K562 (cell line): ENCODE measurements around the gene SNX12. TPM values are rescaled to one million over a fixed set of nuclear protein-coding genes. Genes with fewer than 3 reads are reported as not detected.

Experiments
- BRD4 ChIP-seq: fragments of 200-600 bp; sonication (generic); IDR thresholded peaks from 2 replicates; pipeline ENCODE4 v1.6.1; 2017; ENCODE audit warnings: inconsistent platforms
- BRF1 ChIP-seq: IDR thresholded peaks from 3 replicates; pipeline ENCODE4 v1.6.1; 2011; ENCODE audit warnings: borderline replicate concordance, mild to moderate bottlenecking; ENCODE audit not compliant: insufficient read length; ENCODE audit errors: extremely low read depth
- CHD4 ChIP-seq: fragments of 200-600 bp; sonication (generic); IDR thresholded peaks from 3 replicates; pipeline ENCODE4 v1.6.1; 2012; ENCODE audit warnings: low read depth, mild to moderate bottlenecking, mixed read lengths, low read length, inconsistent platforms; ENCODE audit not compliant: insufficient read depth, insufficient replicate concordance, poor library complexity, severe bottlenecking
- CTBP1 ChIP-seq: fragments of 450-650 bp; IDR thresholded peaks from 2 replicates; pipeline ENCODE4 v1.6.1; 2016; ENCODE audit warnings: borderline replicate concordance
- EZH2 ChIP-seq: IDR thresholded peaks from 2 replicates; pipeline ENCODE4 v1.6.1; 2012; ENCODE audit warnings: low read depth, mild to moderate bottlenecking, inconsistent platforms, low read length, borderline replicate concordance
- HDAC1 ChIP-seq, 2 experiments: fragments of 450-650 bp; IDR thresholded peaks; 2 replicates each; pipeline ENCODE4 v1.6.1; 2016 to 2017; ENCODE audit warnings: inconsistent platforms in 1 of 2, mild to moderate bottlenecking in 1 of 2, moderate library complexity in 1 of 2
- HDAC2 ChIP-seq: fragments of 450-650 bp; IDR thresholded peaks from 2 replicates; pipeline ENCODE4 v1.6.1; 2016; ENCODE audit warnings: mild to moderate bottlenecking
- HDGF ChIP-seq: fragments of 450-650 bp; IDR thresholded peaks from 2 replicates; pipeline ENCODE4 v1.6.1; 2016
- HNRNPUL1 ChIP-seq: fragments of 200-400 bp; formaldehyde crosslinking; IDR thresholded peaks from 2 replicates; pipeline ENCODE4 v1.6.1; 2017; ENCODE audit warnings: low read length
- IRF1 ChIP-seq: sonication (generic); formaldehyde crosslinking; IDR thresholded peaks from 2 replicates; pipeline ENCODE4 v1.8.0; 2022; ENCODE audit warnings: missing genetic modification reagents, mild to moderate bottlenecking, borderline replicate concordance
- KDM4B ChIP-seq, 2 experiments: fragments of 450-650 bp in 1 of 2; sonication (generic) in 1 of 2; IDR thresholded peaks; 2 replicates each; pipeline ENCODE4 v1.6.1; 2016 to 2017; ENCODE audit warnings: borderline replicate concordance in 2 of 2, antibody characterized with exemption in 1 of 2, low read depth in 1 of 2, mild to moderate bottlenecking in 1 of 2
- MCM3 ChIP-seq: fragments of 450-650 bp; IDR thresholded peaks from 2 replicates; pipeline ENCODE4 v1.6.1; 2016
- MYBL2 ChIP-seq, 2 experiments: fragments of 450-650 bp in 1 of 2; sonication (generic) in 1 of 2; formaldehyde crosslinking in 1 of 2; IDR thresholded peaks; 2 replicates each; pipeline versions ENCODE4 v1.6.1 to v1.8.1; 2017 to 2022; ENCODE audit warnings: borderline replicate concordance in 1 of 2, inconsistent platforms in 1 of 2, low read depth in 1 of 2, mild to moderate bottlenecking in 1 of 2, missing genetic modification reagents in 1 of 2, moderate library complexity in 1 of 2
- NCOA6 ChIP-seq: fragments of 450-650 bp; IDR thresholded peaks from 2 replicates; pipeline ENCODE4 v1.6.1; 2017; ENCODE audit warnings: mild to moderate bottlenecking
- PHB ChIP-seq: fragments of 250-450 bp; sonication (Bioruptor Pico); IDR thresholded peaks from 2 replicates; pipeline ENCODE4 v1.5.0; 2021
- RBM17 ChIP-seq: fragments of 200-400 bp; formaldehyde crosslinking; IDR thresholded peaks from 2 replicates; pipeline ENCODE4 v1.6.1; 2017; ENCODE audit warnings: low read depth, mild to moderate bottlenecking, low read length, borderline replicate concordance
- SLC30A9 ChIP-seq: fragments of 250-450 bp; sonication (Bioruptor Pico); IDR thresholded peaks from 2 replicates; pipeline ENCODE4 v1.8.0; 2022; ENCODE audit warnings: mild to moderate bottlenecking, moderate library complexity
- SMAD3 ChIP-seq: fragments of 450-650 bp; formaldehyde crosslinking; conservative IDR thresholded peaks from 2 replicates; pipeline ENCODE4 v1.4.0; 2020; ENCODE audit warnings: mild to moderate bottlenecking
- STAT5A ChIP-seq: IDR thresholded peaks from 2 replicates; pipeline ENCODE4 v1.6.1; 2012; ENCODE audit warnings: low read length, inconsistent platforms, borderline replicate concordance
- XRCC4 ChIP-seq: IDR thresholded peaks from one replicate; pipeline ENCODE4 v1.6.1; 2011; ENCODE audit not compliant: insufficient read depth, insufficient read length; ENCODE audit errors: extremely low read depth
- ZBTB1 ChIP-seq: sonication (generic); formaldehyde crosslinking; IDR thresholded peaks from 2 replicates; pipeline ENCODE4 v1.8.1; 2023; ENCODE audit warnings: missing genetic modification reagents, low read depth, mild to moderate bottlenecking, borderline replicate concordance
- ZNF274 ChIP-seq: IDR thresholded peaks from 2 replicates; pipeline ENCODE4 v1.6.1; 2011; ENCODE audit warnings: low read depth, mild to moderate bottlenecking, low read length, moderate library complexity, borderline replicate concordance
- ZNF436 ChIP-seq: fragments of 250-450, 450-650 bp; sonication (Bioruptor Pico); formaldehyde crosslinking; IDR thresholded peaks from 2 replicates; pipeline ENCODE4 v1.7.0; 2020; ENCODE audit warnings: mild to moderate bottlenecking
- ZNF445 ChIP-seq: fragments of 250-450 bp; sonication (Bioruptor Pico); IDR thresholded peaks from 2 replicates; pipeline ENCODE4 v1.4.0; 2020; ENCODE audit warnings: low read depth, mild to moderate bottlenecking, moderate library complexity
- ZNF639 ChIP-seq, 2 experiments: fragments of 200-800 bp in 1 of 2; sonication (Bioruptor generic) in 1 of 2; sonication (generic) in 1 of 2; formaldehyde crosslinking in 1 of 2; IDR thresholded peaks in 1 of 2; conservative IDR thresholded peaks in 1 of 2; 2 replicates each; pipeline versions ENCODE4 v1.5.0 to v1.6.1; 2016 to 2020; ENCODE audit warnings: missing compliant biosample characterization in 1 of 2, missing genetic modification characterization in 1 of 2, missing genetic modification reagents in 1 of 2
- ZNF75A ChIP-seq: fragments of 450-650 bp; formaldehyde crosslinking; IDR thresholded peaks from 2 replicates; pipeline ENCODE4 v1.4.0; 2020; ENCODE audit warnings: mild to moderate bottlenecking
- ZNF766 ChIP-seq: fragments of 200-800 bp; sonication (Bioruptor generic); conservative IDR thresholded peaks from 2 replicates; pipeline ENCODE4 v1.6.1; 2016; ENCODE audit warnings: missing genetic modification characterization, missing compliant biosample characterization
- polyA plus RNA-seq, 8 experiments: library from polyadenylated mRNA; depleted of rRNA in 4 of 8; stranded (reverse) in 5 of 8; unstranded in 3 of 8; fragments of >200 nt; fragmentation: Nextera tagmentation in 2 of 8; fragmentation: Illumina TruSeq in 1 of 8; extraction: Ambion mirVana in 2 of 8; extraction: Trizol in 1 of 8; gene quantifications; 2 replicates each; pipeline versions ENCODE4 v1.2.1 to v1.2.3, GENCODE V29; 2011 to 2014; ENCODE audit warnings: inconsistent platforms in 1 of 8, missing spikeins in 1 of 8
- total RNA-seq, 7 experiments: library from RNA; depleted of rRNA in 6 of 7; stranded (reverse); fragments of >200 nt in 6 of 7; fragmentation: Illumina TruSeq in 2 of 7; extraction: Trizol in 2 of 7; gene quantifications; 2 replicates each; pipeline versions ENCODE4 v1.2.1 to v1.2.3, GENCODE V29; 2011 to 2021; ENCODE audit warnings: low replicate concordance in 1 of 7

SNX12 gene
- total and polyA plus RNA-seq, 9 of the 15 experiments (the other 6 are each of a cell fraction or from before 2014, with no cell fraction given): 12.7 to 50.3 (median 37.1) TPM

GRCh38 chrX:71068044-71068918 is at the start of gene SNX12 (continued):
- TF ChIP-seq IRF1: no peak
- TF ChIP-seq MCM3: no peak
- peak in 1 of 2 experiments; percentile 88; a peak in 2 of 4 replicates for TF ChIP-seq ZNF639 (CRISPR knock-in tag; conservative IDR thresholded peaks at IDR 0.05 in 1 of 2, IDR thresholded peaks at IDR 0.05 in 1 of 2)
- peak; percentile 74; the same call in 1 of the 2 replicates for TF ChIP-seq HDAC2
- no peak for TF ChIP-seq HDGF
- no peak for TF ChIP-seq ZNF274
- no peak for TF ChIP-seq BRD4
- TF ChIP-seq MYBL2 (IDR thresholded peaks at IDR 0.05; ENCODE audit: low read depth): no peak
- TF ChIP-seq MYBL2 (CRISPR knock-in tag; IDR thresholded peaks at IDR 0.05; ENCODE audit: borderline replicate concordance): no peak
- peak; percentile 97 for TF ChIP-seq ZNF766 (CRISPR knock-in tag)
- TF ChIP-seq HDAC1 (IDR thresholded peaks at IDR 0.05): 0 out of 4 replicates have a peak, but pooled peaks of 1 of the 2 experiments have one; percentile 38
- no peak for TF ChIP-seq SLC30A9
- peak in 1 of 2 experiments; percentile 51; a peak in 1 of 4 replicates for TF ChIP-seq KDM4B (IDR thresholded peaks at IDR 0.05; ENCODE audit: borderline replicate concordance in 2 of 2, low read depth in 1 of 2)
- no peak for TF ChIP-seq PHB (CRISPR knock-in tag)
- TF ChIP-seq CTBP1: peak; percentile 71
- TF ChIP-seq BRF1: no peak
- no peak for TF ChIP-seq HNRNPUL1
- peak; percentile 88 for TF ChIP-seq NCOA6
- no peak for TF ChIP-seq ZNF75A
- TF ChIP-seq ZNF436 (CRISPR knock-in tag): no peak
- TF ChIP-seq SMAD3: no peak
- TF ChIP-seq EZH2: no peak
- no peak for TF ChIP-seq CHD4
- TF ChIP-seq RBM17: no peak
- TF ChIP-seq XRCC4: no peak
- no peak for TF ChIP-seq ZNF445 (CRISPR knock-in tag)
- TF ChIP-seq ZBTB1 (CRISPR knock-in tag): no peak
- no peak; the same call in 1 of the 2 replicates for TF ChIP-seq STAT5A
